Measurements from ENCODE around the gene POU2F1. TPM values are rescaled to one million over a fixed set of nuclear protein-coding genes. Genes with fewer than 3 reads are reported as not detected.

POU2F1 gene
- total RNA-seq, 1 donor from 2014 or later: 36.1 TPM

- Mint-ChIP-seq H3K27me3 (no peaks in the 10 kb centered on the region), H3K36me3 (ENCODE audit: insufficient read depth) (peaks cover 6% of the 10 kb centered on the region), H3K27ac (no peak overlapping the region), H3K9me3 (ENCODE audit: low read depth) (no peaks in the 10 kb centered on the region), H3K4me1 (ENCODE audit: low read depth) (peaks cover 11% of the 10 kb centered on the region), H3K4me3 (ENCODE audit: low read depth) (no peak overlapping the region)
- DNase-seq (ENCODE audit: low spot score, unreplicated experiment): no peak
- TF ChIP-seq CTCF (IDR thresholded peaks at IDR 0.05; ENCODE audit: unreplicated experiment): no peak
Observed at GRCh38 chr1:167420510-167420909, 199.8 kb downstream of the POU2F1 start.

GRCh38 chr1:167423684-167424619, 203.3 kb downstream of the POU2F1 start:
- H3K36me3 Mint-ChIP-seq (ENCODE audit: insufficient read depth): no peaks in the 10 kb centered on the region
- no peaks in the 10 kb centered on the region for H3K9me3 Mint-ChIP-seq (ENCODE audit: low read depth)
- H3K27ac Mint-ChIP-seq: no peak overlapping the region
- no peak for TF ChIP-seq CTCF (IDR thresholded peaks at IDR 0.05; ENCODE audit: unreplicated experiment)
- no peak overlapping the region for H3K4me3 Mint-ChIP-seq (ENCODE audit: low read depth)
- no peak for DNase-seq (ENCODE audit: low spot score, unreplicated experiment)
- H3K4me1 Mint-ChIP-seq (ENCODE audit: low read depth): no peaks in the 10 kb centered on the region
- H3K27me3 Mint-ChIP-seq: no peaks in the 10 kb centered on the region

GRCh38 chr1:167425482-167425881, 204.8 kb downstream of the POU2F1 start:
- no peaks in the 10 kb centered on the region for H3K9me3 Mint-ChIP-seq (ENCODE audit: low read depth)
- H3K4me1 Mint-ChIP-seq (ENCODE audit: low read depth): no peaks in the 10 kb centered on the region
- no peak for DNase-seq (ENCODE audit: low spot score, unreplicated experiment)
- H3K4me3 Mint-ChIP-seq (ENCODE audit: low read depth): no peak overlapping the region
- no peak for TF ChIP-seq CTCF (IDR thresholded peaks at IDR 0.05; ENCODE audit: unreplicated experiment)
- no peaks in the 10 kb centered on the region for H3K27me3 Mint-ChIP-seq
- no peaks in the 10 kb centered on the region for H3K36me3 Mint-ChIP-seq (ENCODE audit: insufficient read depth)
- H3K27ac Mint-ChIP-seq: no peak overlapping the region

GRCh38 chr1:167426716-167427115, 206.0 kb downstream of the POU2F1 start:
- DNase-seq (ENCODE audit: low spot score, unreplicated experiment): no peak
- H3K4me1 Mint-ChIP-seq (ENCODE audit: low read depth): no peaks in the 10 kb centered on the region
- H3K27ac Mint-ChIP-seq: no peak overlapping the region
- TF ChIP-seq CTCF (IDR thresholded peaks at IDR 0.05; ENCODE audit: unreplicated experiment): no peak
- H3K9me3 Mint-ChIP-seq (ENCODE audit: low read depth): no peaks in the 10 kb centered on the region
- H3K36me3 Mint-ChIP-seq (ENCODE audit: insufficient read depth): no peaks in the 10 kb centered on the region
- H3K4me3 Mint-ChIP-seq (ENCODE audit: low read depth): no peak overlapping the region
- no peaks in the 10 kb centered on the region for H3K27me3 Mint-ChIP-seq

GRCh38 chr1:167427848-167428247, 207.2 kb downstream of the POU2F1 start:
- no peak overlapping the region for H3K4me3 Mint-ChIP-seq (ENCODE audit: low read depth)
- H3K27me3 Mint-ChIP-seq: no peaks in the 10 kb centered on the region
- TF ChIP-seq CTCF (IDR thresholded peaks at IDR 0.05; ENCODE audit: unreplicated experiment): no peak
- no peak for DNase-seq (ENCODE audit: low spot score, unreplicated experiment)
- H3K9me3 Mint-ChIP-seq (ENCODE audit: low read depth): no peaks in the 10 kb centered on the region
- no peaks in the 10 kb centered on the region for H3K4me1 Mint-ChIP-seq (ENCODE audit: low read depth)
- no peaks in the 10 kb centered on the region for H3K36me3 Mint-ChIP-seq (ENCODE audit: insufficient read depth)
- no peak overlapping the region for H3K27ac Mint-ChIP-seq
